ENCODE measurements around the gene LRP1B.

GRCh38 chr2:140801311-140801710, 1329.5 kb downstream of the LRP1B start:
- TF ChIP-seq CSDC2 (CRISPR knock-in tag; IDR thresholded peaks at IDR 0.05) (no peak), TOX (CRISPR knock-in tag; IDR thresholded peaks at IDR 0.05; ENCODE audit: borderline replicate concordance) (no peak), SNAI2 (CRISPR knock-in tag; IDR thresholded peaks at IDR 0.05) (no peak)

Measured in SK-N-SH treated with all-trans-retinoic acid at 6 μM for 48 hours (cell line).